PC-9 (cell line): ENCODE data around the gene FSTL1. TPM values are rescaled to one million over a fixed set of nuclear protein-coding genes. Genes with fewer than 3 reads are reported as not detected.

Source experiments
- BruUV-seq: library from RNA; stranded (reverse); fragments of 400-500 nt; replicated peaks from 2 replicates; lab custom pipeline; 2021; lab: Mats Ljungman, UMichigan
- CTCF ChIA-PET: fragments of 300-600 bp; sonication (Branson Sonifier 250); formaldehyde crosslinking; loops from one replicate; lab custom pipeline; 2022; ENCODE audit warnings: antibody characterized with exemption; lab: Charles Lee
- POLR2A ChIA-PET: fragments of 300-600 bp; sonication (Branson Sonifier 250); formaldehyde crosslinking; loops from one replicate; lab custom pipeline; 2022; ENCODE audit warnings: antibody characterized with exemption; ENCODE audit not compliant: unreplicated experiment; lab: Charles Lee
- DNase-seq, 2 experiments: peaks; one replicate each; pipeline versions ENCODE4 v3.0.0 to v3.0.0-alpha.2; 2015 to 2022; ENCODE audit warnings: mixed read lengths in 1 of 2
- H2AFZ ChIP-seq: fragments of 200-600 bp; sonication (generic); 2 replicates; pipeline ENCODE4 v1.8.1; 2017; ENCODE audit warnings: antibody characterized with exemption
- H3F3A ChIP-seq: fragments of 200-600 bp; sonication (generic); 2 replicates; pipeline ENCODE4 v1.8.1; 2017; ENCODE audit warnings: antibody characterized with exemption, mild to moderate bottlenecking, low read depth; ENCODE audit not compliant: insufficient read depth
- H3K27ac ChIP-seq: fragments of 200-600 bp; sonication (generic); 2 replicates; pipeline ENCODE4 v1.6.1; 2016; ENCODE audit warnings: mixed run types
- H3K27me3 ChIP-seq: fragments of 200-600 bp; sonication (generic); 2 replicates; pipeline ENCODE4 v1.6.1; 2016; ENCODE audit warnings: low read depth, mixed run types; ENCODE audit not compliant: insufficient read depth
- H3K36me3 ChIP-seq: fragments of 200-600 bp; sonication (generic); 2 replicates; pipeline ENCODE4 v1.6.1; 2016; ENCODE audit warnings: low read depth, mixed run types
- H3K4me1 ChIP-seq: fragments of 200-600 bp; sonication (generic); replicated peaks from 2 replicates; pipeline ENCODE4 v1.6.1; 2016; ENCODE audit warnings: mixed run types; ENCODE audit not compliant: insufficient read depth
- H3K4me2 ChIP-seq: fragments of 200-600 bp; sonication (generic); 2 replicates; pipeline ENCODE4 v1.6.1; 2017; ENCODE audit warnings: mixed run types
- H3K4me3 ChIP-seq: fragments of 200-600 bp; sonication (generic); 2 replicates; pipeline ENCODE4 v1.6.1; 2016; ENCODE audit warnings: mixed run types
- H3K79me2 ChIP-seq: fragments of 200-600 bp; sonication (generic); 2 replicates; pipeline ENCODE4 v1.6.1; 2017; ENCODE audit warnings: low read depth, mixed run types
- H3K9me2 ChIP-seq: fragments of 200-600 bp; sonication (generic); 2 replicates; pipeline ENCODE4 v1.8.1; 2017; ENCODE audit warnings: mild to moderate bottlenecking; ENCODE audit not compliant: insufficient read depth
- H3K9me3 ChIP-seq: fragments of 200-600 bp; sonication (generic); 2 replicates; pipeline ENCODE4 v1.8.1; 2016; ENCODE audit warnings: low read depth; ENCODE audit not compliant: insufficient read depth
- H4K20me1 ChIP-seq: fragments of 200-600 bp; sonication (generic); 2 replicates; pipeline ENCODE4 v1.8.1; 2017; ENCODE audit not compliant: insufficient read depth
- CTCF ChIP-seq: fragments of 200-600 bp; sonication (generic); conservative IDR thresholded peaks from 2 replicates; pipeline ENCODE4 v1.6.1; 2017; ENCODE audit warnings: mixed run types, antibody characterized with exemption, mild to moderate bottlenecking, moderate library complexity
- EZH2 ChIP-seq: fragments of 200-600 bp; sonication (generic); IDR thresholded peaks from 2 replicates; pipeline ENCODE4 v1.8.0; 2017; ENCODE audit warnings: antibody characterized with exemption, low read depth
- intact Hi-C: fragments of 100-400 bp; cut with micrococcal nuclease; formaldehyde crosslinking; loops from one replicate; pipeline ENCODE4 v1.10.0; 2022; ENCODE audit not compliant: unreplicated experiment
- total RNA-seq: library from RNA; stranded (reverse); gene quantifications from 2 replicates; pipeline ENCODE4 v1.2.3, GENCODE V29; 2021

FSTL1 gene
- total RNA-seq, 1 experiment from 2014 or later = 225 TPM

- Histone ChIP-seq H3K27me3 (no peaks in the 10 kb centered on the region), H4K20me1 (no peaks in the 10 kb centered on the region), H3K79me2 (peaks cover 40% of the 10 kb centered on the region), H3K27ac (peak overlapping the region; percentile 53), H3K4me2 (peak overlapping the region; percentile 87), H3K9me2 (no peaks in the 10 kb centered on the region), H3K9me3 (no peaks in the 10 kb centered on the region; the same call in 1 of the 2 replicates), H3K36me3 (no peaks in the 10 kb centered on the region), H3K4me3 (peak overlapping the region; percentile 74), H3K4me1 (peaks cover 20% of the 10 kb centered on the region), H2AFZ (0 out of 2 replicates have a peak overlapping the region, but pooled peaks have one; percentile 96), H3F3A (peaks cover 5% of the 10 kb centered on the region; the same call in 1 of the 2 replicates)
- BruUV-seq = TSS peak; percentile 35
- TF ChIP-seq EZH2 = no peak
- TF ChIP-seq CTCF = no peak
- CTCF ChIA-PET = interaction anchor here (0.6 kb wide), 1 partner anchor 56 kb away, joined by 3 read pairs; no protein-coding TSS in a partner anchor
- no peak for DNase-seq
- intact Hi-C loops = loop anchor here (2.0 kb wide), 2 partner anchors 20 to 58 kb away; no protein-coding TSS in a partner anchor
- POLR2A ChIA-PET = interaction anchor here (0.6 to 1.8 kb wide), 4 partner anchors 14 to 100 kb away, joined by 3 to 32 read pairs (median 4); no protein-coding TSS in a partner anchor
Measured at GRCh38 chr3:120449251-120449650, 1.5 kb downstream of the FSTL1 start.

- Histone ChIP-seq H3F3A (peaks cover 5% of the 10 kb centered on the region; the same call in 1 of the 2 replicates), H3K9me3 (no peaks in the 10 kb centered on the region), H3K27ac (peak overlapping the region; percentile 53), H3K9me2 (no peaks in the 10 kb centered on the region), H3K79me2 (peaks cover 40% of the 10 kb centered on the region), H3K27me3 (no peaks in the 10 kb centered on the region), H3K36me3 (no peaks in the 10 kb centered on the region), H3K4me2 (peak overlapping the region; percentile 87), H4K20me1 (no peaks in the 10 kb centered on the region), H3K4me3 (peak overlapping the region; percentile 74; the same call in 1 of the 2 replicates), H2AFZ (0 out of 2 replicates have a peak overlapping the region, but pooled peaks have one; percentile 42), H3K4me1 (peaks cover 20% of the 10 kb centered on the region)
- POLR2A ChIA-PET = interaction anchor here (0.6 to 1.8 kb wide), 3 partner anchors 13 to 76 kb away, joined by 4 to 32 read pairs (median 5); no protein-coding TSS in a partner anchor
- no TSS peak for BruUV-seq
- TF ChIP-seq EZH2 = no peak
- TF ChIP-seq CTCF = no peak
- CTCF ChIA-PET = no interaction called here
- intact Hi-C loops = loop anchor here (2.0 kb wide), 2 partner anchors 20 to 58 kb away; no protein-coding TSS in a partner anchor
- peak; percentile 44 to 72 for DNase-seq
Measured at GRCh38 chr3:120448756-120449155, 2.0 kb downstream of the FSTL1 start.

GRCh38 chr3:120446891-120447668 lies 3.7 kb downstream of the FSTL1 start:
- CTCF ChIA-PET = no interaction called here
- BruUV-seq = no TSS peak
- H3K4me3 ChIP-seq = no peak overlapping the region
- H2AFZ ChIP-seq = no peak overlapping the region
- H3K4me1 ChIP-seq = peaks cover 20% of the 10 kb centered on the region
- H3F3A ChIP-seq = peaks cover 5% of the 10 kb centered on the region; the same call in 1 of the 2 replicates
- no peaks in the 10 kb centered on the region for H3K27me3 ChIP-seq
- H3K27ac ChIP-seq = no peak overlapping the region
- H3K9me2 ChIP-seq = no peaks in the 10 kb centered on the region
- DNase-seq = no peak
- H4K20me1 ChIP-seq = no peaks in the 10 kb centered on the region
- peaks cover 40% of the 10 kb centered on the region for H3K79me2 ChIP-seq
- TF ChIP-seq CTCF = no peak
- no peak for TF ChIP-seq EZH2
- intact Hi-C loops = no loop called here
- H3K9me3 ChIP-seq = no peaks in the 10 kb centered on the region
- no peaks in the 10 kb centered on the region for H3K36me3 ChIP-seq
- POLR2A ChIA-PET = interaction anchor here (0.5 kb wide), 1 partner anchor 55 kb away, joined by 7 read pairs; no protein-coding TSS in a partner anchor
- H3K4me2 ChIP-seq = no peak overlapping the region
